ENCODE data around the gene ABHD6.

The ABHD6 gene

GRCh38 chr3:58237238-58237940 is at the start of gene ABHD6:
Gene ABHD6, plus strand, starts transcription at chr3:58237792. Its CDS starts 18,795 bp downstream, at chr3:58256587.
- no peak for DNase-seq (ENCODE audit: low read depth, low spot score)
- POLR2A ChIA-PET = interaction anchor here (0.7 to 1.7 kb wide), 3 partner anchors 23 to 178 kb away, joined by 3 to 5 read pairs (median 3); no protein-coding TSS in a partner anchor
- TF ChIP-seq CTCF (IDR thresholded peaks at IDR 0.05; ENCODE audit: insufficient read depth, low read length, missing control alignments) = peak; percentile 33
- H3K4me3 ChIP-seq (ENCODE audit: low read depth, low read length) = peak within 1 kb of the TSS; percentile 81
- CTCF ChIA-PET = interaction anchor here (2.1 to 3.6 kb wide), 4 partner anchors 20 to 69 kb away, joined by 6 to 20 read pairs (median 14); partner anchors contain the start of genes HTD2 and RPP14

GRCh38 chr3:58188173-58188564 is 49.4 kb upstream of the ABHD6 start:
- CTCF ChIA-PET = interaction anchor here (0.6 to 25.5 kb wide), 35 partner anchors 9 to 378 kb away, joined by 3 to 1062 read pairs (median 4); partner anchors contain the start of genes DNASE1L3, HTD2 and RPP14
- DNase-seq (ENCODE audit: low read depth, low spot score) = no peak
- POLR2A ChIA-PET = no interaction called here
- no peak for TF ChIP-seq CTCF (IDR thresholded peaks at IDR 0.05; ENCODE audit: insufficient read depth, low read length, missing control alignments)
- no peak overlapping the region for H3K4me3 ChIP-seq (ENCODE audit: low read depth, low read length)

GRCh38 chr3:58188921-58189451 is 48.6 kb upstream of the ABHD6 start:
- POLR2A ChIA-PET = no interaction called here
- H3K4me3 ChIP-seq (ENCODE audit: low read depth, low read length) = no peak overlapping the region
- CTCF ChIA-PET = interaction anchor here (0.9 to 25.5 kb wide), 27 partner anchors 8 to 377 kb away, joined by 3 to 1062 read pairs (median 5); partner anchors contain the start of genes DNASE1L3, HTD2 and RPP14
- no peak for TF ChIP-seq CTCF (IDR thresholded peaks at IDR 0.05; ENCODE audit: insufficient read depth, low read length, missing control alignments)
- DNase-seq (ENCODE audit: low read depth, low spot score) = no peak

- no peak for TF ChIP-seq CTCF (IDR thresholded peaks at IDR 0.05; ENCODE audit: insufficient read depth, low read length, missing control alignments)
- no peak overlapping the region for H3K4me3 ChIP-seq (ENCODE audit: low read depth, low read length)
- no peak for DNase-seq (ENCODE audit: low read depth, low spot score)
- POLR2A ChIA-PET = no interaction called here
- CTCF ChIA-PET = interaction anchor here (0.9 to 25.5 kb wide), 13 partner anchors 10 to 226 kb away, joined by 3 to 1062 read pairs (median 6); partner anchors contain the start of genes DNASE1L3, HTD2 and RPP14
Measured at GRCh38 chr3:58189691-58190090, 47.9 kb upstream of the ABHD6 start.

- DNase-seq (ENCODE audit: low read depth, low spot score) = no peak
- no peak for TF ChIP-seq CTCF (IDR thresholded peaks at IDR 0.05; ENCODE audit: insufficient read depth, low read length, missing control alignments)
- no peak overlapping the region for H3K4me3 ChIP-seq (ENCODE audit: low read depth, low read length)
- CTCF ChIA-PET = interaction anchor here (0.9 to 25.5 kb wide), 8 partner anchors 9 to 110 kb away, joined by 3 to 1062 read pairs (median 11); partner anchors contain the start of genes DNASE1L3, HTD2 and RPP14
- POLR2A ChIA-PET = no interaction called here
Measured at GRCh38 chr3:58190291-58190690, 47.3 kb upstream of the ABHD6 start.

GRCh38 chr3:58190882-58191281 is 46.7 kb upstream of the ABHD6 start:
- POLR2A ChIA-PET = no interaction called here
- DNase-seq (ENCODE audit: low read depth, low spot score) = no peak
- no peak for TF ChIP-seq CTCF (IDR thresholded peaks at IDR 0.05; ENCODE audit: insufficient read depth, low read length, missing control alignments)
- no peak overlapping the region for H3K4me3 ChIP-seq (ENCODE audit: low read depth, low read length)
- CTCF ChIA-PET = interaction anchor here (0.9 to 25.5 kb wide), 6 partner anchors 12 to 110 kb away, joined by 3 to 1062 read pairs (median 74); partner anchors contain the start of genes DNASE1L3, HTD2 and RPP14

All from AG04449 (cell line).